Pulmonary artery endothelial cell (primary cell): Measurements from ENCODE around the gene OPN1MW3. TPM values are rescaled to one million over a fixed set of nuclear protein-coding genes. Genes with fewer than 3 reads are reported as not detected.

Experiments used
- total RNA-seq: library from RNA; depleted of rRNA; stranded (reverse); fragments of >200 nt; gene quantifications from 2 replicates; pipeline ENCODE4 v1.2.3, GENCODE V29; 2014

Gene OPN1MW3
- total RNA-seq, 1 donor from 2014 or later: not detected

Other genes starting within 250 kb of the OPN1MW3 start
- gene IRAK1, start 237.7 kb upstream of the OPN1MW3 start, total RNA-seq: 93.2 and 98.0 TPM in 2 replicates
- 20.4 and 21.6 TPM in 2 replicates for gene MECP2, start 159.9 kb upstream of the OPN1MW3 start, total RNA-seq
- not detected in 2 replicates for gene OPN1LW, start 113.3 kb upstream of the OPN1MW3 start, total RNA-seq
- gene OPN1MW, start 75.0 kb upstream of the OPN1MW3 start, total RNA-seq: not detected in 2 replicates
- not detected in 2 replicates for gene OPN1MW2, start 37.8 kb upstream of the OPN1MW3 start, total RNA-seq
- not detected in 2 replicates for gene TEX28, start 37.5 kb downstream of the OPN1MW3 start, total RNA-seq
- not detected in 2 replicates for gene TKTL1, start 38.2 kb downstream of the OPN1MW3 start, total RNA-seq
- gene FLNA, start 117.1 kb downstream of the OPN1MW3 start, total RNA-seq: 1,775 and 2,557 TPM in 2 replicates
- 20.1 and 23.5 TPM in 2 replicates for gene EMD, start 121.7 kb downstream of the OPN1MW3 start, total RNA-seq
- gene RPL10, start 140.8 kb downstream of the OPN1MW3 start, total RNA-seq: 1,825 and 3,241 TPM in 2 replicates
- 107 and 134 TPM in 2 replicates for gene DNASE1L1, start 151.7 kb downstream of the OPN1MW3 start, total RNA-seq
- gene TAFAZZIN, start 154.0 kb downstream of the OPN1MW3 start, total RNA-seq: 17.7 and 18.6 TPM in 2 replicates
- gene ATP6AP1, start 171.1 kb downstream of the OPN1MW3 start, total RNA-seq: 66.5 and 104 TPM in 2 replicates
- 48.3 and 56.0 TPM in 2 replicates for gene GDI1, start 179.6 kb downstream of the OPN1MW3 start, total RNA-seq
- gene FAM50A, start 186.6 kb downstream of the OPN1MW3 start, total RNA-seq: 82.1 and 86.7 TPM in 2 replicates
- gene PLXNA3, start 200.7 kb downstream of the OPN1MW3 start, total RNA-seq: 6.9 and 10.9 TPM in 2 replicates
- gene LAGE3, start 221.7 kb downstream of the OPN1MW3 start, total RNA-seq: 12.5 and 13.0 TPM in 2 replicates
- 47.5 and 56.1 TPM in 2 replicates for gene UBL4A, start 229.0 kb downstream of the OPN1MW3 start, total RNA-seq
- 12.5 and 14.3 TPM in 2 replicates for gene SLC10A3, start 233.0 kb downstream of the OPN1MW3 start, total RNA-seq